Suprapubic skin (tissue), 4 donors: Measurements from ENCODE around the gene ZNHIT1. TPM values are rescaled to one million over a fixed set of nuclear protein-coding genes. Genes with fewer than 3 reads are reported as not detected.

Experiments
- DNase-seq, 2 donors: peaks; one replicate each; pipeline ENCODE4 v3.0.0-alpha.2; 2019; ENCODE audit warnings: low spot score in 2 of 2
- H3K27ac ChIP-seq: fragments of 200-600 bp; sonication (generic); one replicate; pipeline ENCODE4 v1.5.1; 2019
- H3K27me3 ChIP-seq: fragments of 200-600 bp; sonication (generic); one replicate; pipeline ENCODE4 v1.5.1; 2019
- H3K36me3 ChIP-seq: fragments of 200-600 bp; sonication (generic); one replicate; pipeline ENCODE4 v1.5.1; 2019
- H3K4me1 ChIP-seq: fragments of 200-600 bp; sonication (generic); one replicate; pipeline ENCODE4 v1.5.1; 2019
- H3K4me3 ChIP-seq: fragments of 200-600 bp; sonication (generic); one replicate; pipeline ENCODE4 v1.5.1; 2019; ENCODE audit warnings: mild to moderate bottlenecking
- H3K9me3 ChIP-seq: fragments of 200-600 bp; sonication (generic); one replicate; pipeline ENCODE4 v1.5.1; 2019
- CTCF ChIP-seq, 2 donors: fragments of 200-600 bp in 1 of 2; fragments of 450-650 bp in 1 of 2; sonication (generic) in 1 of 2; IDR thresholded peaks; one replicate each; pipeline ENCODE4 v1.5.1; 2016 to 2019; ENCODE audit warnings: antibody characterized with exemption in 2 of 2, mild to moderate bottlenecking in 1 of 2, moderate library complexity in 1 of 2
- EP300 ChIP-seq: sonication (generic); formaldehyde crosslinking; IDR thresholded peaks from one replicate; pipeline ENCODE4 v1.6.1; 2017; ENCODE audit warnings: antibody characterized with exemption
- POLR2A ChIP-seq, 2 donors: fragments of 450-650 bp; IDR thresholded peaks; one replicate each; pipeline ENCODE4 v1.6.1; 2017; ENCODE audit warnings: antibody characterized with exemption in 2 of 2, mild to moderate bottlenecking in 2 of 2, moderate library complexity in 2 of 2
- POLR2AphosphoS5 ChIP-seq, 3 donors: sonication (generic); formaldehyde crosslinking; IDR thresholded peaks; one replicate each; pipeline ENCODE4 v1.6.1; 2017; ENCODE audit warnings: antibody characterized with exemption in 3 of 3
- WGBS: methylation state at CpG from one replicate; pipeline ENCODE4 v1.1.5; 2018; 5-methylcytosine and 5-hydroxymethylcytosine counted together
- total RNA-seq, 4 donors: library from RNA; depleted of rRNA; stranded (reverse); fragments of >200 nt; gene quantifications; one replicate each; pipeline ENCODE4 v1.1.0, GENCODE V29; 2016

The ZNHIT1 gene
- total RNA-seq, 4 donors from 2014 or later: 43.8 to 73.4 (median 66.9) TPM

GRCh38 chr7:101170617-101171441, 47.1 kb upstream of the ZNHIT1 start:
- Histone ChIP-seq H3K27me3 (peaks cover 100% of the 10 kb centered on the region), H3K9me3 (no peaks in the 10 kb centered on the region), H3K27ac (no peak overlapping the region), H3K36me3 (no peaks in the 10 kb centered on the region), H3K4me1 (peaks cover 58% of the 10 kb centered on the region), H3K4me3 (no peak overlapping the region)
- DNase-seq: no peak
- 2% methylated on average over 17 of the region's 17 CpGs for WGBS
- TF ChIP-seq POLR2A (IDR thresholded peaks at IDR 0.05) (no peak), EP300 (no peak), POLR2AphosphoS5 (IDR thresholded peaks at IDR 0.05) (no peak), CTCF (IDR thresholded peaks at IDR 0.05) (no peak)

GRCh38 chr7:101171442-101171837, 46.5 kb upstream of the ZNHIT1 start:
- Histone ChIP-seq H3K27me3 (peaks cover 100% of the 10 kb centered on the region), H3K27ac (no peak overlapping the region), H3K36me3 (no peaks in the 10 kb centered on the region), H3K4me1 (peaks cover 51% of the 10 kb centered on the region), H3K4me3 (no peak overlapping the region), H3K9me3 (no peaks in the 10 kb centered on the region)
- 3% methylated on average over 12 of the region's 13 CpGs for WGBS
- no peak for DNase-seq
- TF ChIP-seq POLR2AphosphoS5 (IDR thresholded peaks at IDR 0.05) (no peak), EP300 (no peak), POLR2A (IDR thresholded peaks at IDR 0.05) (no peak), CTCF (IDR thresholded peaks at IDR 0.05) (no peak)

GRCh38 chr7:101172005-101172853, 45.7 kb upstream of the ZNHIT1 start:
- peaks cover 51% of the 10 kb centered on the region for H3K4me1 ChIP-seq
- H3K9me3 ChIP-seq: no peaks in the 10 kb centered on the region
- H3K27ac ChIP-seq: no peak overlapping the region
- no peaks in the 10 kb centered on the region for H3K36me3 ChIP-seq
- TF ChIP-seq POLR2A (IDR thresholded peaks at IDR 0.05) (no peak), EP300 (no peak), CTCF (IDR thresholded peaks at IDR 0.05) (no peak)
- no peak for DNase-seq
- peaks cover 100% of the 10 kb centered on the region for H3K27me3 ChIP-seq
- 4% methylated on average over 30 of the region's 79 CpGs for WGBS
- H3K4me3 ChIP-seq: peak overlapping the region; percentile 18

GRCh38 chr7:101172854-101173751, 44.9 kb upstream of the ZNHIT1 start:
- Histone ChIP-seq H3K27me3 (peaks cover 100% of the 10 kb centered on the region), H3K4me3 (peak overlapping the region; percentile 23), H3K36me3 (no peaks in the 10 kb centered on the region), H3K9me3 (no peaks in the 10 kb centered on the region), H3K27ac (no peak overlapping the region), H3K4me1 (peaks cover 51% of the 10 kb centered on the region)
- no peak for TF ChIP-seq EP300
- WGBS: 2% methylated on average over 33 of the region's 53 CpGs
- no peak for DNase-seq

- Histone ChIP-seq H3K4me3 (peak overlapping the region; percentile 23), H3K9me3 (no peaks in the 10 kb centered on the region), H3K27ac (no peak overlapping the region), H3K4me1 (peaks cover 52% of the 10 kb centered on the region), H3K36me3 (no peaks in the 10 kb centered on the region), H3K27me3 (peaks cover 100% of the 10 kb centered on the region)
- WGBS: 4% methylated on average over 16 of the region's 16 CpGs
- no peak for DNase-seq
- TF ChIP-seq POLR2AphosphoS5 (IDR thresholded peaks at IDR 0.05): no peak
- no peak for TF ChIP-seq EP300
- TF ChIP-seq CTCF (IDR thresholded peaks at IDR 0.05): no peak
- no peak for TF ChIP-seq POLR2A (IDR thresholded peaks at IDR 0.05)
These were observed 44.2 kb upstream of the ZNHIT1 start for GRCh38 chr7:101173752-101174244.
